A549 (cell line): ENCODE results near the gene DBR1. TPM values are rescaled to one million over a fixed set of nuclear protein-coding genes. Genes with fewer than 3 reads are reported as not detected.
"Not testable (repeated sequence)": the region's sequence is repeated elsewhere in the genome, so short reads cannot be mapped to it uniquely, and the experiment has no call there.

Experiments used
- ATAC-seq, 2 experiments: fragments of 200-7000 bp in 1 of 2; fragments of >200 bp in 1 of 2; cut with Nextera tagmentation in 1 of 2; cut with Tn5 transposase in 1 of 2; 3 replicates each; pipeline versions ENCODE4 v1.8.0 to v1.9.1; 2018 to 2020; ENCODE audit warnings: mild to moderate bottlenecking in 1 of 2, moderate library complexity in 1 of 2
- CTCF ChIA-PET: fragments of 300-600 bp; sonication (Branson Sonifier 250); formaldehyde crosslinking; extraction: SDS; loops from one replicate; lab custom pipeline; 2021; ENCODE audit warnings: antibody characterized with exemption, inconsistent platforms; lab: Yijun Ruan, JAX
- POLR2A ChIA-PET: fragments of 350-600 bp; formaldehyde crosslinking; extraction: SDS; loops from one replicate; lab custom pipeline; 2021; ENCODE audit warnings: antibody characterized with exemption, inconsistent platforms; lab: Yijun Ruan, JAX
- DNase-seq, 2 experiments: peaks; one replicate each; pipeline versions ENCODE4 v3.0.0 to v3.0.0-alpha.2; 2011 to 2016; ENCODE audit warnings: low read depth in 1 of 2, low spot score in 1 of 2
- FAIRE-seq: peaks from 2 replicates; lab custom pipeline; 2011; peaks lifted over from hg19 to GRCh38; lab: Jason Lieb, UNC
- H3K27ac ChIP-seq, 2 experiments: fragments of >200 bp; sonication (Bioruptor Twin); formaldehyde crosslinking; 3 replicates each; pipeline ENCODE4 v1.5.1; 2016 to 2017
- H3K4me1 ChIP-seq: fragments of >200 bp; sonication (Bioruptor Twin); formaldehyde crosslinking; 3 replicates; pipeline ENCODE4 v1.6.1; 2016
- H3K4me2 ChIP-seq: fragments of >200 bp; sonication (Bioruptor Twin); formaldehyde crosslinking; 3 replicates; pipeline ENCODE4 v1.6.1; 2016
- H3K4me3 ChIP-seq: fragments of >200 bp; sonication (Bioruptor Twin); formaldehyde crosslinking; 3 replicates; pipeline ENCODE4 v1.5.1; 2016
- H3K9me3 ChIP-seq: fragments of >200 bp; sonication (Bioruptor Twin); formaldehyde crosslinking; 3 replicates; pipeline ENCODE4 v1.6.1; 2016
- BCL3 ChIP-seq: fragments of >200 bp; sonication (Bioruptor Twin); formaldehyde crosslinking; IDR thresholded peaks from 3 replicates; pipeline ENCODE4 v1.6.1; 2016
- EP300 ChIP-seq, 2 experiments: fragments of >200 bp; sonication (Bioruptor Twin); formaldehyde crosslinking; IDR thresholded peaks; 2 replicates in 1 of 2; 3 replicates in 1 of 2; pipeline ENCODE4 v1.6.1; 2016 to 2017
- ESRRA ChIP-seq: fragments of 150-350 bp; IDR thresholded peaks from 2 replicates; pipeline ENCODE4 v1.6.1; 2014; ENCODE audit warnings: mild to moderate bottlenecking, low read length, borderline replicate concordance
- HMGXB4 ChIP-seq: fragments of 250-450 bp; sonication (Bioruptor Pico); IDR thresholded peaks from 2 replicates; pipeline ENCODE4 v1.5.0; 2021; ENCODE audit warnings: mild to moderate bottlenecking, moderate library complexity, borderline replicate concordance
- HOXB13 ChIP-seq: fragments of 250-450 bp; sonication (Bioruptor Pico); IDR thresholded peaks from 2 replicates; pipeline ENCODE4 v1.5.0; 2020; ENCODE audit warnings: low read depth, mild to moderate bottlenecking, moderate library complexity
- JUN ChIP-seq, 2 experiments: fragments of >200 bp; sonication (Bioruptor Twin); formaldehyde crosslinking; IDR thresholded peaks; 2 replicates in 1 of 2; 3 replicates in 1 of 2; pipeline ENCODE4 v1.6.1; 2016 to 2017
- KDM5A ChIP-seq: fragments of 200-600 bp; sonication (generic); IDR thresholded peaks from 2 replicates; pipeline ENCODE4 v1.6.1; 2016; ENCODE audit warnings: antibody characterized with exemption, mild to moderate bottlenecking
- MAZ ChIP-seq: fragments of 150-350 bp; IDR thresholded peaks from 2 replicates; pipeline ENCODE4 v1.6.1; 2014; ENCODE audit warnings: antibody characterized with exemption, low read depth, low read length, borderline replicate concordance
- MYC ChIP-seq: IDR thresholded peaks from 2 replicates; pipeline ENCODE4 v1.6.1; 2012; ENCODE audit warnings: mild to moderate bottlenecking, inconsistent platforms, low read length, improper control_type of control experiment, borderline replicate concordance
- RCOR1 ChIP-seq: fragments of 150-350 bp; IDR thresholded peaks from 2 replicates; pipeline ENCODE4 v1.6.1; 2014; ENCODE audit warnings: antibody characterized with exemption, low read length, low read depth
- REST ChIP-seq: fragments of 200-600 bp; sonication (generic); IDR thresholded peaks from 2 replicates; pipeline ENCODE4 v1.6.1; 2016; ENCODE audit warnings: antibody characterized with exemption, mild to moderate bottlenecking, moderate library complexity
- RFX5 ChIP-seq: fragments of 450-650 bp; IDR thresholded peaks from 2 replicates; pipeline ENCODE4 v1.7.1; 2014; ENCODE audit warnings: antibody characterized with exemption, mild to moderate bottlenecking, moderate library complexity
- SREBF2 ChIP-seq: fragments of 450-650 bp; IDR thresholded peaks from 2 replicates; pipeline ENCODE4 v1.6.1; 2014; ENCODE audit warnings: mild to moderate bottlenecking, moderate library complexity
- TFCP2L1 ChIP-seq: fragments of 250-450 bp; sonication (Bioruptor Pico); IDR thresholded peaks from 2 replicates; pipeline ENCODE4 v1.5.0; 2021; ENCODE audit warnings: mild to moderate bottlenecking
- ZNF302 ChIP-seq: fragments of 250-450 bp; sonication (Bioruptor Pico); IDR thresholded peaks from 2 replicates; pipeline ENCODE4 v1.9.0; 2021; ENCODE audit warnings: inconsistent platforms, mild to moderate bottlenecking, moderate library complexity
- WGBS: methylation state at CpG from one replicate; pipeline ENCODE4 v1.1.6; 2017; ENCODE audit errors: missing lambda C conversion rate; 5-methylcytosine and 5-hydroxymethylcytosine counted together
- polyA plus RNA-seq, 4 experiments: library from polyadenylated mRNA; depleted of rRNA in 3 of 4; stranded (reverse); fragments of >200 nt; fragmentation: RNase III in 1 of 4; extraction: RNeasy Plus Mini Kit Qiagen cat#74134 plus additional on column Dnase treatment in 1 of 4; gene quantifications; 2 replicates in 3 of 4; 3 replicates in 1 of 4; pipeline ENCODE4 v1.2.3, GENCODE V29; 2011 to 2017
- TF ChIP-seq, protein P1 (sequence below): fragments of >200 bp; sonication (Bioruptor Twin); formaldehyde crosslinking; IDR thresholded peaks from 2 replicates; pipeline ENCODE4 v1.6.1; 2016
- TF ChIP-seq, protein P2 (sequence below): fragments of >200 bp; sonication (Bioruptor Twin); formaldehyde crosslinking; IDR thresholded peaks from 3 replicates; pipeline ENCODE4 v1.5.1; 2016
- TF ChIP-seq, protein P3 (sequence below): fragments of 450-650 bp; IDR thresholded peaks from 2 replicates; pipeline ENCODE4 v1.6.1; 2014; ENCODE audit warnings: antibody characterized with exemption

Gene DBR1
- polyA plus RNA-seq, 2 of the 4 experiments (the other 2 are of a cell fraction): 13.2 to 14.2 TPM

GRCh38 chr3:138154534-138154933 is 20.2 kb downstream of the DBR1 start:
- Histone ChIP-seq H3K9me3 (0 out of 3 replicates have a peak, but pooled peaks cover 2% of the 10 kb centered on the region), H3K27ac (no peak overlapping the region), H3K4me3 (no peak overlapping the region), H3K4me1 (no peaks in the 10 kb centered on the region)
- CTCF ChIA-PET: no interaction called here
- no peak for DNase-seq
- no peak for FAIRE-seq
- no peak for ATAC-seq
- TF ChIP-seq ZNF302 (no peak), MAZ (no peak), TFCP2L1 (no peak), JUN (IDR thresholded peaks at IDR 0.05) (no peak), RCOR1 (no peak), KDM5A (no peak), SREBF2 (no peak), BCL3 (no peak)
- TF ChIP-seq, protein P1, sequence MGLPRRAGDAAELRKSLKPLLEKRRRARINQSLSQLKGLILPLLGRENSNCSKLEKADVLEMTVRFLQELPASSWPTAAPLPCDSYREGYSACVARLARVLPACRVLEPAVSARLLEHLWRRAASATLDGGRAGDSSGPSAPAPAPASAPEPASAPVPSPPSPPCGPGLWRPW: no peak
- TF ChIP-seq, all 56 proteins: peak for 0
- POLR2A ChIA-PET: no interaction called here
- no peak overlapping the region for H3K4me2 ChIP-seq

DNA sequence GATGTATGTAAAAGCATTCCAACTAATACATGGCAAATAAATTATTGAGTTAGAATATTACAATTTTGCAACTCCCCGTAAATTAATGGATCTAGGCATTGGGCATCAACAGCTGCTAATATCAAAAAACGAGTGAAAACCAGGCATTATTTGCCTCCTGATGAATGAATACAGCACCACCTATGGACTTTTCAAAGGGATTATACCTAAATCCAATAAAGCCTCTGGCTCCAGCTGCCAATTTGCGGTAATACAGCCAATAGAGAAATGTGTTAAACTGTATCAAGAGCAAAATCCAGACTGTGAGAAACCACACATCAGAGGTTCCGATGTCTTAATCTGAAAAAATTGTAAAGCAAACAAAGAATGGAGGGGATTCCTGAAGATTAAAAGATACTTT is 26.2 kb downstream of the DBR1 start:
- no peak for DNase-seq
- no peak for FAIRE-seq
- TF ChIP-seq, protein P2, sequence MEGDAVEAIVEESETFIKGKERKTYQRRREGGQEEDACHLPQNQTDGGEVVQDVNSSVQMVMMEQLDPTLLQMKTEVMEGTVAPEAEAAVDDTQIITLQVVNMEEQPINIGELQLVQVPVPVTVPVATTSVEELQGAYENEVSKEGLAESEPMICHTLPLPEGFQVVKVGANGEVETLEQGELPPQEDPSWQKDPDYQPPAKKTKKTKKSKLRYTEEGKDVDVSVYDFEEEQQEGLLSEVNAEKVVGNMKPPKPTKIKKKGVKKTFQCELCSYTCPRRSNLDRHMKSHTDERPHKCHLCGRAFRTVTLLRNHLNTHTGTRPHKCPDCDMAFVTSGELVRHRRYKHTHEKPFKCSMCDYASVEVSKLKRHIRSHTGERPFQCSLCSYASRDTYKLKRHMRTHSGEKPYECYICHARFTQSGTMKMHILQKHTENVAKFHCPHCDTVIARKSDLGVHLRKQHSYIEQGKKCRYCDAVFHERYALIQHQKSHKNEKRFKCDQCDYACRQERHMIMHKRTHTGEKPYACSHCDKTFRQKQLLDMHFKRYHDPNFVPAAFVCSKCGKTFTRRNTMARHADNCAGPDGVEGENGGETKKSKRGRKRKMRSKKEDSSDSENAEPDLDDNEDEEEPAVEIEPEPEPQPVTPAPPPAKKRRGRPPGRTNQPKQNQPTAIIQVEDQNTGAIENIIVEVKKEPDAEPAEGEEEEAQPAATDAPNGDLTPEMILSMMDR: 0 out of 3 replicates have a peak, but pooled peaks have one; percentile 7
- TF ChIP-seq ESRRA: no peak
- Histone ChIP-seq H3K4me3 (no peak overlapping the region), H3K4me2 (no peak overlapping the region), H3K4me1 (no peaks in the 10 kb centered on the region), H3K9me3 (no peaks in the 10 kb centered on the region), H3K27ac (no peak overlapping the region)
- POLR2A ChIA-PET: no interaction called here
- 64% methylated on average over 4 of the region's 4 CpGs for WGBS
- CTCF ChIA-PET: interaction anchor here (0.6 kb wide), 1 partner anchor 19 kb away, joined by 3 read pairs; no protein-coding TSS in a partner anchor
- no peak for ATAC-seq

GRCh38 chr3:138142181-138142580 is 32.5 kb downstream of the DBR1 start:
- H3K27ac ChIP-seq, POLR2A ChIA-PET, H3K4me1 ChIP-seq, H3K4me3 ChIP-seq, CTCF ChIA-PET, FAIRE-seq, H3K9me3 ChIP-seq, ATAC-seq, DNase-seq, H3K4me2 ChIP-seq: not testable (repeated sequence)
- WGBS: 85% methylated on average over 3 of the region's 3 CpGs

DNA sequence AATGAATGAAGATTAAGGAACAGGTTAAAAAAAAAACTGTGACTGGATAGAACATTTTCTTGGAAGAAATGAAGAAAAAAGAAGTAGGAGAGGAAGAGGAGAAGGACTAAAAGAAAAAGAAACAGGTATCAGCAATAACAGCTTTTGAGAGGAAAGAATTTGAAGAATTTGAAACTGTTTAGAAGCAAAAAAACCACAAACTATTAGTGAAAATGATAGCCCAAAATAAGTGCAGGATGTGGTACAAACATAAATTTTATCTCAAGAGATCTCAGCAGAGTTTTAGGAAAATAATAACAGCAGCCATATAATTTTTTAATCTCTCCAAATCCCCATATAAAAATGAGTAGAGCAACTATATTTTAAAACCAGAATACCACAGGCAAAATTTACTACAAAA is 33.8 kb downstream of the DBR1 start:
- CTCF ChIA-PET: interaction anchor here (0.7 kb wide), 1 partner anchor 1124 kb away, joined by 3 read pairs; no protein-coding TSS in a partner anchor
- ATAC-seq: no peak
- Histone ChIP-seq H3K9me3 (no peaks in the 10 kb centered on the region), H3K4me3 (no peak overlapping the region), H3K4me2 (no peak overlapping the region), H3K4me1 (no peaks in the 10 kb centered on the region), H3K27ac (no peak overlapping the region)
- FAIRE-seq: no peak
- no peak for DNase-seq
- POLR2A ChIA-PET: no interaction called here
- no peak for TF ChIP-seq HOXB13
- no peak for TF ChIP-seq KDM5A
- TF ChIP-seq MYC: no peak
- TF ChIP-seq REST: no peak
- TF ChIP-seq, protein P3, sequence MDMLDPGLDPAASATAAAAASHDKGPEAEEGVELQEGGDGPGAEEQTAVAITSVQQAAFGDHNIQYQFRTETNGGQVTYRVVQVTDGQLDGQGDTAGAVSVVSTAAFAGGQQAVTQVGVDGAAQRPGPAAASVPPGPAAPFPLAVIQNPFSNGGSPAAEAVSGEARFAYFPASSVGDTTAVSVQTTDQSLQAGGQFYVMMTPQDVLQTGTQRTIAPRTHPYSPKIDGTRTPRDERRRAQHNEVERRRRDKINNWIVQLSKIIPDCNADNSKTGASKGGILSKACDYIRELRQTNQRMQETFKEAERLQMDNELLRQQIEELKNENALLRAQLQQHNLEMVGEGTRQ: no peak
- no peak for TF ChIP-seq BCL3
- TF ChIP-seq JUN (IDR thresholded peaks at IDR 0.05): no peak
- TF ChIP-seq RFX5: no peak
- TF ChIP-seq, protein P1: no peak
- no peak for TF ChIP-seq HMGXB4 (CRISPR knock-in tag)
- no peak for TF ChIP-seq EP300 (IDR thresholded peaks at IDR 0.05)
